Suprapubic skin (tissue), 4 donors: Measurements from ENCODE around the gene TMEM242. TPM values are rescaled to one million over a fixed set of nuclear protein-coding genes. Genes with fewer than 3 reads are reported as not detected.

Source experiments
- DNase-seq, 2 donors: peaks; one replicate each; pipeline ENCODE4 v3.0.0-alpha.2; 2019; ENCODE audit warnings: low spot score in 2 of 2
- H3K27ac ChIP-seq: fragments of 200-600 bp; sonication (generic); one replicate; pipeline ENCODE4 v1.5.1; 2019
- H3K27me3 ChIP-seq: fragments of 200-600 bp; sonication (generic); one replicate; pipeline ENCODE4 v1.5.1; 2019
- H3K36me3 ChIP-seq: fragments of 200-600 bp; sonication (generic); one replicate; pipeline ENCODE4 v1.5.1; 2019
- H3K4me1 ChIP-seq: fragments of 200-600 bp; sonication (generic); one replicate; pipeline ENCODE4 v1.5.1; 2019
- H3K4me3 ChIP-seq: fragments of 200-600 bp; sonication (generic); one replicate; pipeline ENCODE4 v1.5.1; 2019; ENCODE audit warnings: mild to moderate bottlenecking
- H3K9me3 ChIP-seq: fragments of 200-600 bp; sonication (generic); one replicate; pipeline ENCODE4 v1.5.1; 2019
- CTCF ChIP-seq, 2 donors: fragments of 200-600 bp in 1 of 2; fragments of 450-650 bp in 1 of 2; sonication (generic) in 1 of 2; IDR thresholded peaks; one replicate each; pipeline ENCODE4 v1.5.1; 2016 to 2019; ENCODE audit warnings: antibody characterized with exemption in 2 of 2, mild to moderate bottlenecking in 1 of 2, moderate library complexity in 1 of 2
- EP300 ChIP-seq: sonication (generic); formaldehyde crosslinking; IDR thresholded peaks from one replicate; pipeline ENCODE4 v1.6.1; 2017; ENCODE audit warnings: antibody characterized with exemption
- POLR2A ChIP-seq, 2 donors: fragments of 450-650 bp; IDR thresholded peaks; one replicate each; pipeline ENCODE4 v1.6.1; 2017; ENCODE audit warnings: antibody characterized with exemption in 2 of 2, mild to moderate bottlenecking in 2 of 2, moderate library complexity in 2 of 2
- POLR2AphosphoS5 ChIP-seq, 3 donors: sonication (generic); formaldehyde crosslinking; IDR thresholded peaks; one replicate each; pipeline ENCODE4 v1.6.1; 2017; ENCODE audit warnings: antibody characterized with exemption in 3 of 3
- WGBS: methylation state at CpG from one replicate; pipeline ENCODE4 v1.1.5; 2018; 5-methylcytosine and 5-hydroxymethylcytosine counted together
- total RNA-seq, 4 donors: library from RNA; depleted of rRNA; stranded (reverse); fragments of >200 nt; gene quantifications; one replicate each; pipeline ENCODE4 v1.1.0, GENCODE V29; 2016

TMEM242 gene
- total RNA-seq, 4 donors from 2014 or later, result 3.9 to 5.7 (median 4.6) TPM

DNA sequence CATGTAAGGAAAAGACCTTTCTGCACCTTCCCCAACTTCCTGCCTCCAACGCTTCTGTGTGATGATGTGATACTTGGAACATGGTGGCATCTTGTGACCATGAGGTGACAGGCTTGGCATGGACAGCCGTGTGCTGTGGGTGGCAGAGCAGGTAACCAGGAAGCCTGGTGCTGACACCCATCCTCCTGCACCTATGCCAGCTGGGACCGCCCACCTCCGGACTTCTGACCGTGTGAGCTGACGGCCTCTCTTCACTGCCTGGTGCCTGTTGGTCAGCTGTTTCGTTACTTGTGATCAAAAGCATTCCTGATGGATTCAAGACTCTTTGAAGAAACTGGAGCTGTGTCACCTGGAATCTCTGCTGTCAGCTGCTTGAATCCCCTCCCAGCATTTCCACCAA is 70.3 kb downstream of the TMEM242 start:
- TF ChIP-seq POLR2AphosphoS5 (IDR thresholded peaks at IDR 0.05) (no peak), POLR2A (IDR thresholded peaks at IDR 0.05) (no peak), EP300 (no peak), CTCF (IDR thresholded peaks at IDR 0.05) (no peak)

DNA sequence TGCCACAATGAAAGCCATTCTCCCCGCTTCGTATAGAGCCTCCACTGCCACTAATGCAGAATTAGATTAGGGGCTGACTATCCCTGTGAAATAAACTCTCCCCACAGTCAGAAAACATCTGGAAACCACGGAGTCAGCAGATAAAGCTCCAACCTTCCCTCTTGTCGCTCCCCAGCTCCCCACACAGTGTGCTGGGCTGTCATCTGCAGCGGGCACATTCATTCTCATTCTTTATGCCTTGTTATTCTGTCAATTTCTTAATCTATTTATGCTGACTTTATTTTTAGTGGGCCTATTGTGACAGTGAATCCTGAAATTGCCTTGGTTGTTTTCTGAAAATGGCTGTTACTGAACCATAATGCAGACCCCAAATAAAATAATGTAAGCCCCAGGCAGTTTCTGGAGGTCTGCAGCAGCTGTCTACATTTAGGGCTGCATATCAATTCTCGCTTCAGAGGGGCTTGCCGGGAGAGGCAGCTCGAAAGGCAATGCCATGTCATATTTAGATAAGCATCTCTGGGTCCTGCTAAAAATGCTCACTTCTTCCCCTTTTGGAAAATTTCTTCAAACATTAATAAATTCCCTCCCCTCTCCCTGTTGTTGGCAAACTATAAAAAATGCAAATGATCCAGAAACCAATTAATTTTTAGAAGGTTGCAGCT is 71.6 kb downstream of the TMEM242 start:
- WGBS, result 94% methylated on average over 6 of the region's 8 CpGs
- no peak overlapping the region for H3K4me3 ChIP-seq
- H3K9me3 ChIP-seq, result no peaks in the 10 kb centered on the region
- H3K36me3 ChIP-seq, result no peaks in the 10 kb centered on the region
- no peaks in the 10 kb centered on the region for H3K4me1 ChIP-seq
- TF ChIP-seq POLR2AphosphoS5 (IDR thresholded peaks at IDR 0.05), result no peak
- no peak overlapping the region for H3K27ac ChIP-seq
- H3K27me3 ChIP-seq, result no peaks in the 10 kb centered on the region
- no peak for DNase-seq

More for the DNA sequence above, 70.3 kb downstream of the TMEM242 start:
- no peak for DNase-seq
- Histone ChIP-seq H3K9me3 (no peaks in the 10 kb centered on the region), H3K36me3 (no peaks in the 10 kb centered on the region), H3K27ac (no peak overlapping the region), H3K27me3 (no peaks in the 10 kb centered on the region), H3K4me1 (no peaks in the 10 kb centered on the region), H3K4me3 (no peak overlapping the region)
- WGBS, result 82% methylated on average over 6 of the region's 7 CpGs

- DNase-seq, result no peak
- TF ChIP-seq CTCF (IDR thresholded peaks at IDR 0.05) (no peak), EP300 (no peak), POLR2A (IDR thresholded peaks at IDR 0.05) (no peak), POLR2AphosphoS5 (IDR thresholded peaks at IDR 0.05) (no peak)
- Histone ChIP-seq H3K4me3 (no peak overlapping the region), H3K27me3 (no peaks in the 10 kb centered on the region), H3K27ac (no peak overlapping the region), H3K9me3 (no peaks in the 10 kb centered on the region), H3K36me3 (no peaks in the 10 kb centered on the region), H3K4me1 (peaks cover 16% of the 10 kb centered on the region)
- WGBS, result 89% methylated on average over 8 of the region's 8 CpGs
Measured at GRCh38 chr6:157249826-157250225, 73.5 kb downstream of the TMEM242 start.

DNA sequence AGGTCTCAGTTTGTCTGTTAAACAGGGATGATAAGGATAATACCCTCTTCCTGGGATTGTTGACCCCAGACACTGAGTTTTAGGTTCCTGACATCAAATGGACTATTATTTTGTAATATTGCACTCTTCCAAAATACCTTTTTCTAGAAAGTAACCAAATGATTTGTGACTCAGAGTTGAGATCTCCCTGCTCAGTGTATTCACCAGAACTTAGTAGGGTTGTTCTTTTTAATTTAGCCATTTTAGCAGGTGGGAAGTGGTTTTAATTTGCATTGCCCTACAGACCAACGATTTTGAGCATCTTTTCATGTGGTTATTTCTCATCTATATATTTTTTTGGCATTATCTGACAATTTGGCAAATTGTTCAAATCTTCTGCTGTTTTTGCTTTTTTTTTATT is 75.1 kb downstream of the TMEM242 start:
- no peak overlapping the region for H3K27ac ChIP-seq
- peaks cover 18% of the 10 kb centered on the region for H3K4me1 ChIP-seq
- no peak for DNase-seq
- no peak overlapping the region for H3K4me3 ChIP-seq
- WGBS, result 77% methylated on average over 1 of the region's 1 CpG
- no peaks in the 10 kb centered on the region for H3K27me3 ChIP-seq
- no peaks in the 10 kb centered on the region for H3K9me3 ChIP-seq
- no peak for TF ChIP-seq POLR2AphosphoS5 (IDR thresholded peaks at IDR 0.05)
- TF ChIP-seq EP300, result no peak
- TF ChIP-seq POLR2A (IDR thresholded peaks at IDR 0.05), result no peak
- no peak for TF ChIP-seq CTCF (IDR thresholded peaks at IDR 0.05)
- no peaks in the 10 kb centered on the region for H3K36me3 ChIP-seq

DNA sequence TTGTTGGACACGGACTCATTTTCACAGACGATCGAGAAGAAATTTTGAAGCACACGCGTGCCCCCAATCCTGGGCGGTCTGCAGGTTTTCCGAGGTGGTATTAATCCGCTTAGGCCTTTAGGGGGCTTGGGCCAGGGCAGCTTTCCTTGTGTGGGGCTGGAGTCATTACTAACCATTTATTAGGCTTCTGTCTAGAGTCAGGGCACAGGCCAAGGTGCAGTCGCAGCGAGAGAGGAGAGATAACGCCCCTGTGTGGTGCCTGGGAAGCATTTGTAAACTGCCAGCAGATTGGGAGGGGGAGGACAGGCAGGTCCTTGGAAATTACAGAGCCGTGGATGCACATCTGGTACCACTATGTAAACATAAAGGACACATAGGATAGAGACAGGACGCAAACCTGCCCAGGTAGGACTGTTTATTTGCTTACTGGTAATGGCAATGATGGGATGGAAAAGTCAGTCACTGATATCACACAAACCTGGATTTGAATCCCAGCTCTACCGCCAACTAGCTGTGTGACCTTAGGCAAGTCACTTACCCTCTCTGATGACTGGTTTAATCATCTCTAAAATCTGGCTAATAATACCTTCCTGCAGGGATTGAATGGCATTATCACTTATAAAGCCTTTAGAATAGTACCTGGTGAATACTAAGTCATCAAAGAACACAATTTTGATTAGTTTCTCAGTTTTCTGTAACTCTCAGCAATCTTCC is 76.4 kb downstream of the TMEM242 start:
- no peaks in the 10 kb centered on the region for H3K36me3 ChIP-seq
- H3K4me3 ChIP-seq, result no peak overlapping the region
- H3K27me3 ChIP-seq, result no peaks in the 10 kb centered on the region
- 91% methylated on average over 14 of the region's 14 CpGs for WGBS
- no peak for TF ChIP-seq EP300
- no peak for TF ChIP-seq CTCF (IDR thresholded peaks at IDR 0.05)
- no peak for TF ChIP-seq POLR2AphosphoS5 (IDR thresholded peaks at IDR 0.05)
- no peak for DNase-seq
- no peaks in the 10 kb centered on the region for H3K9me3 ChIP-seq
- H3K4me1 ChIP-seq, result peaks cover 23% of the 10 kb centered on the region
- no peak overlapping the region for H3K27ac ChIP-seq
